ENCODE data around the gene RHBDD2. TPM values are rescaled to one million over a fixed set of nuclear protein-coding genes. Genes with fewer than 3 reads are reported as not detected.
A peak's percentile ranks its signal among the peaks of the same experiment; 100 is the strongest.
"Not testable (repeated sequence)": the region's sequence is repeated elsewhere in the genome, so short reads cannot be mapped to it uniquely, and the experiment has no call there.

RHBDD2 gene
- total RNA-seq, 1 donor: 28.7 TPM

- no peak for DNase-seq (ENCODE audit: low read depth)
Observed at GRCh38 chr7:75875113-75876080, 3.4 kb upstream of the RHBDD2 start.

GRCh38 chr7:75876126-75876881 is 2.5 kb upstream of the RHBDD2 start:
- no peak for DNase-seq (ENCODE audit: low read depth)
- H3K4me3 ChIP-seq (ENCODE audit: low read depth, low read length): no peak overlapping the region
- no peak for TF ChIP-seq CTCF (IDR thresholded peaks at IDR 0.05; ENCODE audit: insufficient read depth, low read length)

More at GRCh38 chr7:75875113-75876080, 3.4 kb upstream of the RHBDD2 start:
- no peak overlapping the region for H3K4me3 ChIP-seq (ENCODE audit: low read depth, low read length)
- no peak for TF ChIP-seq CTCF (IDR thresholded peaks at IDR 0.05; ENCODE audit: insufficient read depth, low read length)

GRCh38 chr7:75878312-75878768 is 494 bp upstream of the RHBDD2 start:
- no peak for DNase-seq (ENCODE audit: low read depth)
- TF ChIP-seq CTCF (IDR thresholded peaks at IDR 0.05; ENCODE audit: insufficient read depth, low read length): no peak
- peak overlapping the region; percentile 64 for H3K4me3 ChIP-seq (ENCODE audit: low read depth, low read length)

GRCh38 chr7:75879771-75880184 is 944 bp downstream of the RHBDD2 start:
- peak; percentile 82 for DNase-seq (ENCODE audit: low read depth)

GRCh38 chr7:75880242-75880641 is 1.4 kb downstream of the RHBDD2 start:
- DNase-seq (ENCODE audit: low read depth): no peak
- peak overlapping the region; percentile 78 for H3K4me3 ChIP-seq (ENCODE audit: low read depth, low read length)
- TF ChIP-seq CTCF (IDR thresholded peaks at IDR 0.05; ENCODE audit: insufficient read depth, low read length): no peak

More at GRCh38 chr7:75879771-75880184, 944 bp downstream of the RHBDD2 start:
- TF ChIP-seq CTCF (IDR thresholded peaks at IDR 0.05; ENCODE audit: insufficient read depth, low read length): no peak
- H3K4me3 ChIP-seq (ENCODE audit: low read depth, low read length): peak overlapping the region; percentile 78

- peak; percentile 21 for DNase-seq (ENCODE audit: low read depth)
- peak; percentile 15 for TF ChIP-seq CTCF (IDR thresholded peaks at IDR 0.05; ENCODE audit: insufficient read depth, low read length)
Observed at GRCh38 chr7:75881436-75882095, 2.7 kb downstream of the RHBDD2 start.

GRCh38 chr7:75883265-75883824 is 4.5 kb downstream of the RHBDD2 start:
- not testable (repeated sequence) for H3K4me3 ChIP-seq (ENCODE audit: low read depth, low read length); DNase-seq (ENCODE audit: low read depth)

More at GRCh38 chr7:75881436-75882095, 2.7 kb downstream of the RHBDD2 start:
- H3K4me3 ChIP-seq (ENCODE audit: low read depth, low read length): no peak overlapping the region

All from fibroblast of the aortic adventitia (primary cell).